Activated T-cell treated with anti-CD3 and anti-CD28 coated beads, Interleukin-2, amount 50 U/mL, for 72 hours (primary cell): ENCODE measurements around the gene PDGFRB. TPM values are rescaled to one million over a fixed set of nuclear protein-coding genes. Genes with fewer than 3 reads are reported as not detected.

Experiments
- ATAC-seq, 2 donors: fragments of 150-1000 bp; cut with Tn5 transposase; replicated peaks in 1 of 2; 2 replicates each; pipeline ENCODE4 v1.10.0; 2021; ENCODE audit warnings: moderate library complexity in 2 of 2, mild to moderate bottlenecking in 1 of 2
- DNase-seq, 2 donors: peaks; one replicate each; pipeline ENCODE4 v3.0.0; 2021 to 2022; ENCODE audit warnings: mixed read lengths in 1 of 2
- H3K27ac Mint-ChIP-seq: one replicate; pipeline ENCODE4 v1.8.0; 2022; ENCODE audit warnings: mild to moderate bottlenecking, moderate library complexity, mixed read lengths
- H3K27me3 Mint-ChIP-seq: one replicate; pipeline ENCODE4 v1.8.0; 2022; ENCODE audit warnings: low read depth, mixed read lengths
- H3K36me3 Mint-ChIP-seq, 2 donors: one replicate each; pipeline ENCODE4 v1.8.0; 2022; ENCODE audit warnings: mixed read lengths in 2 of 2, mild to moderate bottlenecking in 1 of 2; ENCODE audit not compliant: insufficient read depth in 2 of 2
- H3K4me1 Mint-ChIP-seq: one replicate; pipeline ENCODE4 v1.8.0; 2022; ENCODE audit warnings: low read depth, mixed read lengths
- H3K4me3 Mint-ChIP-seq, 2 donors: one replicate each; pipeline ENCODE4 v1.8.0; 2022; ENCODE audit warnings: mild to moderate bottlenecking in 2 of 2, mixed read lengths in 2 of 2, moderate library complexity in 2 of 2
- H3K9me3 Mint-ChIP-seq, 2 donors: one replicate each; pipeline ENCODE4 v1.8.0; 2022; ENCODE audit warnings: mixed read lengths in 2 of 2
- total RNA-seq, 2 donors: library from RNA; stranded (reverse); gene quantifications; one replicate each; pipeline ENCODE4 v1.2.3, GENCODE V29; 2022

Gene PDGFRB
- total RNA-seq, 2 donors from 2014 or later = 0.34 to 1.1 TPM

DNA sequence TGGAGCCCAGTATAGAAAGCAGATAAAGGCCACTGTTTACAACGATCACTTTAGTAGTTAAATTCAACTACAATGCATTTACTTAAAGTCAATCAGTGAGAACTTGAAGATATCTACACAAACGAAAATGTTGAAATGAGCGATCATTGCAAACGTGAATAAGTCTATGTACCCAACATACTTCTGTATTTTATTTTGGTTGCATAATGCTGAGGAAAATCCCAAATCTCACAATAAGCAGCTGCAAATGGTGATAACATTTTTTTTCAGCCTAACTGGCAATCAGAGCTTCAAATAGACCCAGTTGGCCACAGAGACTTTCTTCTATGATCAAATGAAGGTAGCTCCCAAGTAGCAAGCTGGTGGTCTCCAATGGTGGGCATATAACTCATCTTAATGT is 32.1 kb downstream of the PDGFRB start:
- no peak overlapping the region for H3K27ac Mint-ChIP-seq
- no peaks in the 10 kb centered on the region for H3K27me3 Mint-ChIP-seq
- no peak overlapping the region for H3K4me3 Mint-ChIP-seq
- DNase-seq (no peak), ATAC-seq (no peak)
- H3K36me3 Mint-ChIP-seq = no peaks in the 10 kb centered on the region
- no peaks in the 10 kb centered on the region for H3K4me1 Mint-ChIP-seq
- no peaks in the 10 kb centered on the region for H3K9me3 Mint-ChIP-seq

DNA sequence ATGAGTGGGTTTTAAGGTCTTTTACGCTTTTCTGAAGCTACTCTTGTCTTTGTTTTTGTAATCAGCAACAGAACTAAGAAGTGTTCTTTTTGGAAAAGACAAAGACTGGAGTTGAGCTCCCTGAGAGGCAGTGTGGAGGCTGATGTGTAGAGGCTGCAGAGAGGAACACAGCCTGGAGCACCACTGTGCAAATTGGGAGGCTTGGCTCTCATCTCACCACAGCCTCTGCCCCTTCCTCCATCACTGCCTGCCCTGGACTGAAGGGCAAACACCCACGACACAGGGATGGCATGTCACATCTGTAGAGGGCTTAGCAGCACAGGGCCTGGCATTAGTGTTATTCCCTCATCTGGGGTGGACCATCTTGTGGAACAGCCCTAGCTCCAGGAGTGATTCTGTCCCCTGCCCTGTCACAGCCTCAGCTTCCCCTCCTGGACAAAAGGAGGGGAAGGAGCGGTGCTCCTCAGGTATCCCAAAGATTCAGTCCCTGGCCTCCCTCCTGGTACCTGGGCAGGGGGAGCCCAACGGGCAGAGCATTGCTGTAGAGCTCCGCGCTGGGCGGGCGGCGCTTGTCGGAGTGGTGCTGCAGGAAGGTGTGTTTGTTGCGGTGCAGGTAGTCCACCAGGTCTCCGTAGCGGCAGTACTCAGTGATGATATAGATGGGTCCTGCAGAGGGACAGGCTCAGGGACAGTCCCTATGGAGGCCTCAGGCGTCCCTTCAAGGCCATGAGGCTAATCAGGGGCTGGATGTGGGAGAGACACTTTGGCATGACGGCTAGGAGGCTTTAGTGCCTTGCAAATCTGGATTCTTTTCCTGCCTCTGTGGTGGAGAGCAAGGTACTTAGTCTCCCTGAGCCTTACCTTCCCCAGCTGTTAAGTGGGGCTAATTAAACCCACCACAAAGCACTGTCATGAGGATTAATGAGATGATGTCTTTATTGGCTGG is 32.8 kb downstream of the PDGFRB start:
- H3K9me3 Mint-ChIP-seq = no peaks in the 10 kb centered on the region
- ATAC-seq (no peak), DNase-seq (no peak)
- H3K27ac Mint-ChIP-seq = no peak overlapping the region
- no peaks in the 10 kb centered on the region for H3K36me3 Mint-ChIP-seq
- H3K4me3 Mint-ChIP-seq = no peak overlapping the region
- no peaks in the 10 kb centered on the region for H3K27me3 Mint-ChIP-seq
- H3K4me1 Mint-ChIP-seq = no peaks in the 10 kb centered on the region

DNA sequence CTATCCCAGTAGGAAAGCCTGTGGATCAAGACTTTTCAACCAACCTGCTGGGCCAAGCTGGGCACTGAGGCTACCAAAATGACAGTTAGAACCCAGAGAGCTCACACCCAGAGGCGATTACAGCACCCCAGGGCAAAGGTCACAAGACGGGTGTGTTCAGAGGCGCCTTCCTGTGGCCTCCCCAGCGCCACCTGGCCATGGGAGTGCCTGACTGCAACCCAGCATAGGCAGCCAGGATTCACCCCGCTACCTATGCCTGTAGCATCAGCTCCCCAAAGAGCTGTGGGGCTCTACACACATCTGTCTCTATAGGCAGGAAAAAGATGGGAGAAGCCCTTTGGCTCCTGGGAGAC is 33.5 kb downstream of the PDGFRB start:
- Mint-ChIP-seq H3K9me3 (no peaks in the 10 kb centered on the region), H3K27me3 (no peaks in the 10 kb centered on the region), H3K36me3 (no peaks in the 10 kb centered on the region), H3K4me3 (no peak overlapping the region), H3K4me1 (no peaks in the 10 kb centered on the region), H3K27ac (no peak overlapping the region)
- ATAC-seq (peak; percentile 71 to 80), DNase-seq (peak; percentile 40 to 55)

DNA sequence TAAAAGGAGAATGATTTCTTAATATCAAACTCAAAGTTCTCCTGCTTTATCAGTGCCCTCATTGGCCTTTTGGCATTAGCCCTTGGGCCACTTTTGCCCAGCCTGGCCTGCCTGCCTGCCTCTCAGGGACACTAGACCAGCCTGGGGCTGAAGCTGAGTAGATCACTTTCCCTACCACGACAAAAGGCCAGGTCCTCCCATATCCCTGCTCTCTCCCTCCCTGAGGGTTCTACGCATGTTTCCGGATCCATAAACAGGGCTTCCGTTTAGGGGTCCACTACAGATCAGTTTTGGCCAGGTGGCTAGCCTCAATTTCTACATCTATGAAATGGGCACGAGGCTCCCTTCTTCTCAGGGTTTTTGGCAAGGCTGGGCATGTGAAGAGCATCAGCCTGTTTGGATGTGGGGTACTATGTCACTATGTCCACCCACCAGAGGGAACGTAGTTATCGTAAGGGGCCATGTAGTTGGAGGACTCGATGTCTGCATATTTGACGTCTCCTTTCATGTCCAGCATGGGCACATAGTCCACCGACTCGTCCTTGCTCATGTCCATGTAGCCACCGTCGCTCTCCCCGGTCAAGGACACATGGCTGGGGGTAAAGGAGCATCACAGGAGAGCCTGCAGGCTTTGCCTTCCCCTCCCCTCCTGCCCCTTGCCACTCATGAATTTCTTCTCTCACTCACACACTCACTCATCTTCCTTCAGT is 34.0 kb downstream of the PDGFRB start:
- no peaks in the 10 kb centered on the region for H3K4me1 Mint-ChIP-seq
- no peaks in the 10 kb centered on the region for H3K27me3 Mint-ChIP-seq
- H3K36me3 Mint-ChIP-seq = no peaks in the 10 kb centered on the region
- no peak for ATAC-seq
- H3K9me3 Mint-ChIP-seq = no peaks in the 10 kb centered on the region
- H3K4me3 Mint-ChIP-seq = no peak overlapping the region
- DNase-seq = no peak
- H3K27ac Mint-ChIP-seq = no peak overlapping the region

DNA sequence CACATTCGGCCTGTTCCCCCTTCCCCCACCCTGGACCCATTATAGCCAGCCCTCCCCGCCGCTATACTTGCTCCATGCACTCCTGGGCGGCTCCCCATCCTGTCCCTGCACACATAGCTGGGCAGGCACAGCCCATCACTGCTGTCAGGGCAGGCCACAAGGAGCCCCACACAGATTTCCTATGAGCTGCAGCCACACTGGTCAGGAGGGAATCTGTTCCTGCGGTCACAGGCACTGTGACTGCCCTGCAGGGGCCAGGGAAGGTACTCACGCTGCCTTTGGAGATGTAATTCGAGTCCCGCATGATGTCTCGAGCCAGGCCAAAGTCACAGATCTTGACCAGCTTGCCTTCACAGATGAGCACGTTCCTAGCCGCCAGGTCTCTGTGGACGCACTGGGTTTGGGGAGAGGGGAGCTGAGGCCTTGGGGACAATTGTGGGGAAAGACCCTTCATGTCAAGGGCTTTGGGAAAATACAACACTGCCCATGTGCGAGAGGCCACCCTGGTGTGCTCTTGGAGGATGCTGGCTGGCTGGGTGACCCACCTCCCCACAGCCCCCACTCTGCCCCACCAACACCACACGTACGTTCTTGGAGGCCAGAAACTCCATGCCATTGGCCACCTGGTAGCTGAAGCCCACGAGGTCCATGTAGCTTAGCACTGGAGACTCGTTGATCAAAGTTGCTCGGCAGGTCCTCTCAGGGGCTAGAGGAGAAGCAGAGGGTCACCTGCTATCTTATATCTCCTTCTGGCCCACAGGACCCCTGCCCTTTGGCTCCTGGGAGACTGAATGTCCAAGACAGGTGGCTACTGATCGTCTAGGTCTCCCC is 34.8 kb downstream of the PDGFRB start:
- Mint-ChIP-seq H3K4me1 (no peaks in the 10 kb centered on the region), H3K4me3 (no peak overlapping the region), H3K9me3 (no peaks in the 10 kb centered on the region), H3K36me3 (no peaks in the 10 kb centered on the region), H3K27me3 (no peaks in the 10 kb centered on the region), H3K27ac (no peak overlapping the region)
- ATAC-seq (no peak), DNase-seq (no peak)

DNA sequence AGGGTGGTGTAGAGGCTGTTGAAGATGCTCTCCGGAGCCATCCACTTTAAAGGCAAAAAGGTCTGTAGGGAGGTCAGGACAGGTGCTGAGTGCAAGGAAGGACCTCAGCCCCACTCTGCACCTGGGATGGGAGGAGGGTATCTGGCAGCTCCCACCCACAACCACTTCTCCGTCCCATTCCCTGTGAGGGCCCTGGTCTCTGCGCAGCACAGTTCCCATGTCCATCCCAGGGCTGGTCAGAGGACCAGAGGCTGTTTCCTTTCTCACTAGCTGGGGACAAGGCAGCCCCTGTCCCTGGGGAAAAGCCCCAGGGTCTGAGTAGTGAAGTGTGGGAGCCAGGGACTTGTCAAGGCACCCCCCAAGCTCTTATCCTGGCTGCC is 35.6 kb downstream of the PDGFRB start:
- Mint-ChIP-seq H3K4me3 (no peak overlapping the region), H3K4me1 (no peaks in the 10 kb centered on the region), H3K36me3 (no peaks in the 10 kb centered on the region), H3K27me3 (no peaks in the 10 kb centered on the region), H3K9me3 (no peaks in the 10 kb centered on the region), H3K27ac (no peak overlapping the region)
- no peak for ATAC-seq
- no peak for DNase-seq

DNA sequence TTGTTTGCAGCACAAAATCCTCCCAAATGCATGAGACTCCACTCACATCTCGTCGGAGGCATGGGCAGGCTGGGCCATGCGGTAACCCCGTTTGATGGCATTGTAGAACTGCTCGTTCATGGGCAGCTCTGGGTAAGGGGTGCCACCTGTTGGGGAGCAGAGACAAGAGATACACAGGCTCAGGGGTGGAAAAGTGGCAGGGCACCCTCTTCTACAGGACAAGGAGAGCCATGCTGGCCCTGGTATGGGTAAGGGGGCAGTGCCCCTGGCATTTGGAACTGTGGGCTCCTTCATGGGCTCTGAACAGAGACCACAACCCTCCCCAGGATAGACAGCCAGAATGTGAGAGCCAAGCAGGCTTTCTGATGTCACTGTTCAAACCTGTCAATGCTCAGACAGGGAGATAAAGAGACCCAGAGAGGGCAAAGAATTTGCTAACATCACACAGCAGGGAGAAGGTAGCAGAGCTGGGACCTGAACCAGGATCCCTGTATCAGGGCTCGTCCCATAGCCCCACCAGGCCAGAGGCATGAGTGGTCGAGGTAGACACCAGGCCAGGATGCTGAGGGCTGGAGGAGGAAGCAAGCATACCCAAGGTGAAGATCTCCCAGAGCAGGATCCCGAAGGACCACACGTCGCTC is 36.1 kb downstream of the PDGFRB start:
- no peak for DNase-seq
- no peaks in the 10 kb centered on the region for H3K36me3 Mint-ChIP-seq
- ATAC-seq = peak in 1 of 2 donors; percentile 34
- H3K4me1 Mint-ChIP-seq = no peaks in the 10 kb centered on the region
- no peak overlapping the region for H3K4me3 Mint-ChIP-seq
- no peak overlapping the region for H3K27ac Mint-ChIP-seq
- no peaks in the 10 kb centered on the region for H3K27me3 Mint-ChIP-seq
- no peaks in the 10 kb centered on the region for H3K9me3 Mint-ChIP-seq

DNA sequence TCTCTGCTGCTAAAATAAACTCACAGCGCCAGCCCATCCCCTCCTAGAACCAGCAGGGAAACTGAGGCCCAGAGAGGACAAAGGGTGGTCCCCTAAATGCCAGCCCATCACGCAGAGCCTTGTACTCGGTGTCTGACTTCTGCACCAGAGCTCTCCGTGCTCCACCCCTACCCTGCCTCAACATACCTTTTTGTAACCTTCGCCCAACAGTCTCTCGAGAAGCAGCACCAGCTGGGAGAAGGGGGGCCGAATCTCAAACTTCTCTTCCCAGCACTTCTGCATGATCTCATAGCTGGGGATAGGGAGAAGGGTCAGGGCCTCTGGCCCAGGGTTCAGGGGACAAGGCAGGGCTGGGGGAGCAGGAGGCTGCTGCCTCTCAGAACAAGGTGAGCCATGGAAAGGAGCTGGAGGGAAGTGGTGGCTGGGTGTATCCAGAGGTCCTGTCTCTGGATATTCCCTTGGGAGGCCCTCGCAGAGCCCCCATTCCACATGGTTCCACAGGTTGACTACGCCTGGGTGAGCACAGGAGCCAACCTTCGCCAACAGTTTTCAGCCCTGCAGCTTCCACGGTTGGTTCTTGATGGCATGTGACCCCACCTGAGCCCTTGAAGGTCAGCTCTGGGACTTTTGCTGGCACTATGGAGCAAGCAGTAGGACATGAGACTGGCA is 37.0 kb downstream of the PDGFRB start:
- Mint-ChIP-seq H3K9me3 (no peaks in the 10 kb centered on the region), H3K4me1 (no peaks in the 10 kb centered on the region), H3K4me3 (no peak overlapping the region), H3K27ac (no peak overlapping the region), H3K27me3 (no peaks in the 10 kb centered on the region), H3K36me3 (no peaks in the 10 kb centered on the region)
- ATAC-seq (no peak), DNase-seq (no peak)

DNA sequence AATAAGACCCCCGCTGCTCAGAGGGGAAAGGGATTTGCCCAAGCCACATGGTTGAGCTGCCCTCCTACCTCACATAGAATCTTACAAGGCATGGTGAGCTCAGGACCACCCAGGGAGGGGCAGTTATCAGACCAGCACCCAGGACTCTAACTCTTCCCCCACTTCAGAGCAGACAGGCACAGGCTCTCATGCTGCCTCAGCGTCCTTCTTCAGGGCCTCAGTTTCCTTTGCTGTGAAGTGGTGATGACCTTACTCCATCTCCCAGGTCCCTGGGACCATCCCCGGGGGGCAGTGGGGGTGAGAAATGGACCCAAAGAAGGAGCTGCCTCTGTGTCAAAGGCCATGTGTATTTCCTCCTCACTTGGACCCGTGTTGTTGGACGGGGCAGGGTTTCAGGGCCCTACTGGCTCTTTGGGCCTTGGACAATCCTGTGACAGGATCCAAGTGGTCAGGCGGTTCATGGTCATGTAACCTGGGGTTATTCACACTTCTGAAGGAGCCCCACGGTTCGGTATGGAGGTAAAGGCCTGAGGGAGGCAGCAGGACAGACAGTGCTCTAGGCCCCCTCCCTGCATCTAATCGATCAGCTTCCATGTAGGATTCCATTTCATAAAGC is 37.6 kb downstream of the PDGFRB start:
- H3K4me1 Mint-ChIP-seq = no peaks in the 10 kb centered on the region
- no peak for DNase-seq

DNA sequence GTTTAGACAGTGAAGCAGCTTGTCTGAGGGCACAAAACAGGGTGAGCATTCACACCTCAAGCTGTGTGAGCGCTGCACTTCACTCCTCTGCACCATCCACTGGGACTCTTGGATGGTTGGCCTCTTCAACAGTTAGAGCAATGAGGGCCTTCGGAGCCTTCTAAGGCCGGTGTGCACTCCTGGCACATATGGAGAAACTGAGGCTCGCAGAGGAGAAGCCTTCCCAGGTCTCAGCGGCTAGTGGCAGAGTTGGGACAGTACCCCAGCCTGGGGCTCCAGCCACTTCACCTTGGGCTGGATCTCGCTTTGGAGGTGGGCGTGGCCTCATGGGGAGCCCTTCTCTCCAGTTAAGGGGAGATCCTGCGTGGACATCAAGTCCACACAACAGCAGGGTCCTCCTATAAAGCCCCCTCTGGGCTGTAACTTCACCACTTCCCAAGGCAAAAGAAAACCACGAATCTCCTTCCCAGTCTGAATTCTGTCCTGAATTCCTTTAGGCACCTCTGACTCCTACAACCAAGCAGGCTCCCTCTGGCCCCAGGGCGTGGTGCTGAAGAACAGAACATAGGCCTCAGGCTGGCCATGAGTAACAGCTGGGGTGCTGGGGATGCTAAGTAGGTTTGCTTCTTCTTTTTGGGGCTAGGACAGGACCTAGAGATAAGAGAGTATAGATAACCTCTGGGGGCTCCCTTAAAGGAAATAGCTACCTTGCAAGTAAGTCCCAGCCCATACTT is 38.8 kb downstream of the PDGFRB start:
- Mint-ChIP-seq H3K4me1 (no peaks in the 10 kb centered on the region), H3K36me3 (no peaks in the 10 kb centered on the region), H3K9me3 (no peaks in the 10 kb centered on the region), H3K27ac (no peak overlapping the region), H3K4me3 (no peak overlapping the region), H3K27me3 (no peaks in the 10 kb centered on the region)
- ATAC-seq (no peak), DNase-seq (no peak)

More for the DNA sequence above, 37.6 kb downstream of the PDGFRB start:
- ATAC-seq = no peak
- Mint-ChIP-seq H3K4me3 (no peak overlapping the region), H3K27me3 (no peaks in the 10 kb centered on the region), H3K27ac (no peak overlapping the region), H3K36me3 (no peaks in the 10 kb centered on the region), H3K9me3 (no peaks in the 10 kb centered on the region)

DNA sequence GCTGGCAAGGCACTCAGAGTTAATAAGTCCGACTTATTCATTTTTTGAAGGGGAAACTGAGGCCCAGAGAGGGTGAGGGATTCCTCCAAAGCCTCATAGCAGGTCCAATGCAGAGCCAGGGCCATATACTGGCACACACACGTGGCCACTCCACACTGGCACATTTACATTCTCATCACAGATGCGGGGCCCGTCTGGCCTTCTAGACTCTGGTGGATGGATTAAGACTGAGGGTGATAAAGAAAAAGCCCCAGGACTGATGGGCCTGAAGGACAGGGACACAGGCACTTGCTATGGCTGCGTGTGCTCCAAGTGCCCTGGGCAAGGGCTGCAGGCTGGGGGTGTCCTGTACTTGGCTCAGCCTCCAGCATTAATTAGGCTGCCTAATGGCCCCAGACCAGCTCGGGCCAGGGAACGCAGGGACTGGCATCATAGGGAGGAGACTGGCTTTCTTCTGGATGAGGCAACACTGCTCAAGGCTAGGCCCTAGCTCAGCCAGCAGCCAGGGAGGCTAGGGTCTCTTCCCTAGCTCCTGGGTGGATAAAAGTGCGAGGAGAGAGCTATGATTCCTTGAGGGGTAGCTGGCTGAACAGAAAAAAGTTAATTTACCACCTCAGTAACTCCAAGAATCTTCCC is 40.8 kb downstream of the PDGFRB start:
- H3K27me3 Mint-ChIP-seq = no peaks in the 10 kb centered on the region
- H3K27ac Mint-ChIP-seq = no peak overlapping the region
- no peak for DNase-seq

More for the DNA sequence above, 40.8 kb downstream of the PDGFRB start:
- ATAC-seq = no peak
- H3K36me3 Mint-ChIP-seq = no peaks in the 10 kb centered on the region
- no peaks in the 10 kb centered on the region for H3K9me3 Mint-ChIP-seq
- H3K4me1 Mint-ChIP-seq = no peaks in the 10 kb centered on the region
- H3K4me3 Mint-ChIP-seq = no peak overlapping the region
